ENCODE results near the gene MTF1.
A peak's percentile ranks its signal among the peaks of the same experiment; 100 is the strongest.

Gene MTF1

DNA sequence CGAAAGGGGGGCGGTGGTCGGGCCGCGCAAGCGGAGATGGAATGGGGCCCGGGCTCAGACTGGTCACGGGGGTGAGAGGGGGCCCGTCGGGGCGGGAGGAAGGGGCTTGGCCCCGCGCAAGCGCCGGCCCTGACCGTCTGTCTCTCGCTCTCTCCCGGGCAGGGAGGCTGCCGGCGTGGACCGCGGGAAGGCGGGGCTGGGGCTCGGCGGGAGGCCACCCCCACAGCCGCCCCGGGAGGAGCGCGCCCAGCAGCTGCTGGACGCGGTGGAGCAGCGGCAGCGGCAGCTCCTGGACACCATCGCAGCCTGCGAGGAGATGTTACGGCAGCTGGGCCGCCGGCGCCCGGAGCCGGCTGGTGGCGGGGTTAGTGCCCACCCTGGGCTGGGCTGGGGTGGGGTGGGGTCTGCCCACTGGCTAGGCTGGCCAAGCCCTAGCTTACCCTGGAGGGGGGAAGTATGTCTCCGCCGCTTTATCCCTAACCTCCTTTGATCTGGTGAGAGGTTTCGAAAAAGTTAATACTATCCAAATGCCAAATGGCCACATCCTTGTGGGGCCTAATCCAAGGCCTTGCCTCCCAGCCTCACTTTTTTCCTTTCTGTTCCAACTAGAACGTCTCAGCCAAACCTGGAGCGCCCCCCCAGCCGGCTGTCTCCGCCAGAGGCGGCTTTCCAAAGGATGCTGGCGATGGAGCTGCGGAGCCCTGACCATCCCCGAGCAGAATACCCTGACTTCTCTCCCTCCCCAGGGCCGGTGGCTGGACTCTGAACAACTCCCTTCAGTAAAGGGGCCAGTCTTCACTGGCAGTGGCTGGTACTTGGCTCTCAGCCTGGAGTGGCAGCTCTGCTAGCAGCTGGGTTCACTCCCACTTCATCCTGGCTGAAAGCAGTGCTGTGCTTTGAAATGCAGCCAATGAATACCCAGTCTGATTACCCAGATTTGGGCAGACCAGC, 50.7 kb downstream of the MTF1 start:
- Mint-ChIP-seq H3K27me3 (ENCODE audit: low read depth) (no peaks in the 10 kb centered on the region), H3K36me3 (ENCODE audit: low read depth) (peaks cover 34% of the 10 kb centered on the region), H3K9me3 (no peaks in the 10 kb centered on the region), H3K4me1 (ENCODE audit: low read depth) (peaks cover 22% of the 10 kb centered on the region), H3K4me3 (peak overlapping the region; percentile 94), H3K27ac (peak overlapping the region; percentile 97)
- DNase-seq (ENCODE audit: low spot score) = peak; percentile 61

DNA sequence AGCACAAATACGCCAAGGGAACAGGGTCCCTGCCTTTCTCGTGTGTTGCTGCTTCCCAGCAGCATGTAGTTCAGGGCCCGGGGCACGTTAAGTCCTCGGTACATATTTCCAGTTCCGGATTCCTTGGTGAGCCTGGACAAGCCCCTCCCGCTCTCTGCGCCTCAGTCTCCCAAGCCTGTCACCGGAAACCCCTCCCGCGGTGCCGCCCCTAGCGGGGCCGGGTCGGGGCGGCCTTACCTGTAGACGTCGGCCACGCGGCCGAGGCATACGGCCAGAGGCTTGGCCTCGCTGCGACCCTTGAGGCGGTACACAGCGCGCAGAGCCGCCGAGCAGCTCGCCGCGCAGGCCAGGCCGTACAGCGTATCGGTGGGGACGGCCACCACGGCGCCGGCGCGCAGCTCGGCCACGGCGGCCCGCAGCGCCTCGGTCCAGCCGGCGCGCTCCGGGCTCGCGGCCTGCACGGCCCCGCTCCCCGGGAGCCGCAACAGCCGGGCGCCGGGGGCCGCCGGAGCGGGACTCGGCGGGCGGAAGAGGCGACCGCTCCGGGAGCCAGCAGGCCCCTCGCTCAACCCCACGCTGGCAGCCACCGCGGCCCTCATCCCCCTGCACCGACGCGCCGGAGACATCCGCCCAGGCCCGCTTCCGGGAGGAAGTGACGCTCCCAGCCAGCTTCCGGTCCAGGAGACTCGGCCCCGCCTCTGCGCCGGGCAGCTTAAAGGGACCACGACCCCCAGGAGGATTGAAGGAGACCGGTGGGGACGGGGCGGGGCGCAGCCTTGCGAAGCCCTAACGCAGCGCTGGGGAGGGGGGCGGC, 51.6 kb downstream of the MTF1 start, which contains the start of the genes C1orf122 and YRDC:
Gene C1orf122 (plus strand): TSS at position 236 of the 814 bp plus-strand sequence. CDS start 615 bp downstream, outside the sequence.
Gene YRDC (minus strand): TSS at position 654 of the 814 bp plus-strand sequence. CDS start 28 bp downstream, at position 626.
- Mint-ChIP-seq H3K4me3 (peak within 1 kb of the TSS; percentile 94), H3K27ac (peak within 1 kb of the TSS; percentile 97), H3K36me3 (ENCODE audit: low read depth) (peaks cover 39% of the 10 kb centered on the region), H3K4me1 (ENCODE audit: low read depth) (peaks cover 22% of the 10 kb centered on the region), H3K9me3 (no peaks in the 10 kb centered on the region), H3K27me3 (ENCODE audit: low read depth) (no peaks in the 10 kb centered on the region)
- DNase-seq (ENCODE audit: low spot score) = peak; percentile 93

DNA sequence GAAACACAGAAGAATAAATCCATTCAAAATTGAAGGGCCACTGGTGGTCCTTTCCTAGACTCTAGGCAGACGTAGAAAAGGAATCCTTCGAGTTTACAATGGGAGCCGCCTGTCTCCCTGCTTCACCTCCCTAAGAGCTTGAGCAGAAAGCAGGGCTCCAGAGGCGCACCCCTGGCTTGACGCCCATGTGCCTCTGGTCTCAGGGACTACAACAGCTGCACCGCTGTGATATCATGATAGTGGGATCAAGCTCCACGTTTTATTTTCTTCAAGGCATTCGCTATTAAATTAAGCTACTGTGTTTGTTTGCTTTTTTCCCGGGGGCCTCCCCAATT, 52.2 kb downstream of the MTF1 start:
- Mint-ChIP-seq H3K4me1 (ENCODE audit: low read depth) (peaks cover 22% of the 10 kb centered on the region), H3K27me3 (ENCODE audit: low read depth) (no peaks in the 10 kb centered on the region), H3K36me3 (ENCODE audit: low read depth) (peaks cover 45% of the 10 kb centered on the region), H3K4me3 (peak overlapping the region; percentile 87), H3K9me3 (no peaks in the 10 kb centered on the region), H3K27ac (peak overlapping the region; percentile 75)
- DNase-seq (ENCODE audit: low spot score) = no peak

DNA sequence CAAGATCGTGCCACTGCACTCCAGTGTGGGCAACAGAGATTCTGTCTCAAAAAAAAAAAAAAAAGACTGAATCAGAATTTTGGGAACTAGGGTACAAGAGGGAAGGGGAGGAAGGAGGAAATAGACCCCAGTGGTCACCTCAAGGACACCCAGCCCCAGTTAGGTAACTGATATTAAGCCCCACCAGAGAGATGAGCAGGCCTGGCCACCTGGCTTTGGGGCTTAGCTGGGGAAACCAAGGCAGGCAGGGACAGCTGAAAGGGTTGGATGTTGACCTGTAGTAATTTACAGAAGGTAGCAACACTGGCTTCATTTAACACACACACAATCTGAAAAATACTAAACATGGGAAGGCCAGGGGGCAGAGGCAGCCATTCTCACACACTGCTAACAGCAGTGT, 57.0 kb downstream of the MTF1 start:
- H3K4me3 Mint-ChIP-seq = no peak overlapping the region
- no peak overlapping the region for H3K27ac Mint-ChIP-seq
- peaks cover 49% of the 10 kb centered on the region for H3K36me3 Mint-ChIP-seq (ENCODE audit: low read depth)
- H3K9me3 Mint-ChIP-seq = no peaks in the 10 kb centered on the region
- no peak for DNase-seq (ENCODE audit: low spot score)
- H3K4me1 Mint-ChIP-seq (ENCODE audit: low read depth) = peaks cover 8% of the 10 kb centered on the region
- H3K27me3 Mint-ChIP-seq (ENCODE audit: low read depth) = no peaks in the 10 kb centered on the region

DNA sequence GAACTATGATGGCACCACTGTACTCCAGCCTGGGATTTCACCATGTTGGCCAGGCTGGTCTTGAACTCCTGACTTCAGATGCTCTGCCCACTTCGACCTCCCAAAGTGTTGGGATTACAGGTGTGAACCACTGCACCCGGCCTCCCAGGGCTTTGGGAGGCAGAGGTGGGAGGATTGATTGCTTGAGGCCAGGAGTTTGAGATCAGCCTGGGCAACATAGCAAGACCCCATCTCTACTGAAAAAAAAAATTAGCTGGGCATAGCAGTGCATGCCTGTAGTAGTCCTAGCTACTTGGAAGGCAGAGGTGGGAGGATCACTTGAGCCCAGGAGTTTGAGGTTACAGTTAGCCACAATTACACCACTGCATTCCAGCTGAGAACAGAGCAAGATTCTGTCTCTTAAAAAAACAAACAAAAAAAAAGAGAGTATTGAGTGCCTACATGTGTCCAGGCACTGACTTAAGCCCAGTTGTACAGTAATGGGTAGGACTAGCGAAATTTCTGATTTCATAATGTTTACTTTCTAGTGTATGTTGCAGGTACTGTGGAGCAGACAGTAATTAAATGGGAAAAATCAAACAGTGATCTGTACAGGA, 61.5 kb downstream of the MTF1 start:
- H3K36me3 Mint-ChIP-seq (ENCODE audit: low read depth) = peaks cover 13% of the 10 kb centered on the region
- H3K4me3 Mint-ChIP-seq = no peak overlapping the region
- H3K27ac Mint-ChIP-seq = no peak overlapping the region
- no peaks in the 10 kb centered on the region for H3K9me3 Mint-ChIP-seq
- DNase-seq (ENCODE audit: low spot score) = no peak
- H3K27me3 Mint-ChIP-seq (ENCODE audit: low read depth) = peaks cover 16% of the 10 kb centered on the region
- peaks cover 7% of the 10 kb centered on the region for H3K4me1 Mint-ChIP-seq (ENCODE audit: low read depth)

DNA sequence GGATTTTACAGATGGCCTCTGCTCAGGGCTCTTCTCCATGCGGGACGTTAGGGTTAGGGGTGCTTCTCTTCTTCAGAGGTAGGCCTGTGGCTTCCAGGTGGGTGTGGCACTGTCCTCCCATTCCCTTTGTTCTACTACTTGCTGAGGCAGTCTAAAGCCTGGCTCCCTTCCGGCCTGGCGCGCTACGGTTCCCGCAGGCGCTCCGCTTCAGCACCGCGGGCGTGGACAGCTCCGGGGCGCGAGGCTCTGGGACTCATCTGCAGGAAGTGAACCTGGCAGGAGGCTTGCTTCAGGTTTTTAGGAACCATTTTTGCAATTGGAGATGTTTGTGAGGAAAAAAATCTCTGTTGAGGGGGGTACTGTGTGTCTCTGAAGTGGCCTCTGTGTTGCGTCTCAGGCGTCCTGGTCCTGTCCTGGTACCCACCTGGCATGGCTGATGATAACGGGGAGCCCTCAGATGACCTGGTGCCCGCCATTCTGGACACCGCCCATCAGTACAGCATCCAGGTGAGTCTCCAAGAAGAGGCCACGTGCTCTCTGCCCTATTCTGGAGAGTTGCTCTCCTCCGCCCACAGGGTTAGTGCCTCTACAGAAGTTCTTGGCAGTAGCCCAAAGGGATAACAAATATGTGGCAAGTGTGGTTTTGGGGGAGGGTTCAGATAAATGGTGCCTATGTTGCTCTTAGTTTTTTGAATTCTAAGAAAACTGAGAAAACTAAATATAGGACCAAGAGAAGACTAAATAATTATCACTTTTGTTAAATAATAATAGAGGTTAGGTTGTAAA, 63.9 kb downstream of the MTF1 start:
- peak; percentile 44 for DNase-seq (ENCODE audit: low spot score)
- H3K4me3 Mint-ChIP-seq = peak overlapping the region; percentile 64
- no peaks in the 10 kb centered on the region for H3K9me3 Mint-ChIP-seq
- H3K27ac Mint-ChIP-seq = no peak overlapping the region
- peaks cover 36% of the 10 kb centered on the region for H3K27me3 Mint-ChIP-seq (ENCODE audit: low read depth)
- peaks cover 7% of the 10 kb centered on the region for H3K4me1 Mint-ChIP-seq (ENCODE audit: low read depth)
- H3K36me3 Mint-ChIP-seq (ENCODE audit: low read depth) = peaks cover 2% of the 10 kb centered on the region

DNA sequence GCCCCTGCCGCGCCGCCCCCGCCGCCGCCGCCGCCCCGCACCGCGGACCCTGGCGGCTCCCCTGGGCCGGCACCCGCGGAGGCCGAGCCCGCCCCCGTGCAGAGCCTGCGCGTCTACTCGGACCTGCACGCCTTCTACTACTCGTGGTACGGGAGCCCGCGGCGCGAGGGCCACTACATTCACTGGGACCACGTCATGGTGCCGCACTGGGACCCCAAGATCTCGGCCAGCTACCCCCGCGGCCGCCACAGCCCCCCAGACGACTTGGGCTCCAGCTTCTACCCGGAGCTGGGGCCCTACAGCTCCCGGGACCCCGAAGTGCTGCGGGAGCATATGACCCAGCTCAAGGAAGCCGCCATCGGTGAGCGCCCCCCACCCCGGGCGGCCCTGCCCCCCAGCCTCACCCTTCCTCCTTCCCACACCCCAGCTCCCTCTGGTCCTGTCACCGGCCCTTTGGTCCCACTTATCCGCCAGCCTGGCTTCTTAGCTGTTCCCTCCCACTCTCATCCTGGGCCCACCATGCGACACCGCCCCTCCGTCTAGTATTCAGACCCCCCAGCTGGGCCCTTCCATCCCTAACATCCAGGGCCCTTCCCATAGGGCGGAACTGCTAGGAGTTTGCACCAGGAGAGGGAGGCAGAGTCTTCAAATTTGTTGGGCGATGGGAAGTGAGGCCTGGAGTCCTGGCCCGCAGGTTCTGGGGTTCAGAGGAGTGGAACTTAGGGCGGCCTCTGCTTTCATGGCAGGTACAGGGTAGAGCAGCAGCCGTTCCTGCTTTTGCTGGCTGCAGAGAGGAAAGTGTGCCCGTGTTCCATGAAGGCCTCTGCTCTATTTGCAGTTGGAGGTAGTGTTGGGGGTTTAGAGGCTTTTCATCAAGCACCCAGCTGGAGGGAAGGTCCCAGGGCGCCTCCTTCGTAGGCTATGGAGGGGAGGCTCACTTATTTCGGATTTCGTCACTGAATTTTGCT, 64.7 kb downstream of the MTF1 start:
- Mint-ChIP-seq H3K27ac (no peak overlapping the region), H3K4me1 (ENCODE audit: low read depth) (peaks cover 7% of the 10 kb centered on the region), H3K36me3 (ENCODE audit: low read depth) (no peaks in the 10 kb centered on the region), H3K4me3 (peak overlapping the region; percentile 64), H3K27me3 (ENCODE audit: low read depth) (peaks cover 41% of the 10 kb centered on the region), H3K9me3 (no peaks in the 10 kb centered on the region)
- no peak for DNase-seq (ENCODE audit: low spot score)

DNA sequence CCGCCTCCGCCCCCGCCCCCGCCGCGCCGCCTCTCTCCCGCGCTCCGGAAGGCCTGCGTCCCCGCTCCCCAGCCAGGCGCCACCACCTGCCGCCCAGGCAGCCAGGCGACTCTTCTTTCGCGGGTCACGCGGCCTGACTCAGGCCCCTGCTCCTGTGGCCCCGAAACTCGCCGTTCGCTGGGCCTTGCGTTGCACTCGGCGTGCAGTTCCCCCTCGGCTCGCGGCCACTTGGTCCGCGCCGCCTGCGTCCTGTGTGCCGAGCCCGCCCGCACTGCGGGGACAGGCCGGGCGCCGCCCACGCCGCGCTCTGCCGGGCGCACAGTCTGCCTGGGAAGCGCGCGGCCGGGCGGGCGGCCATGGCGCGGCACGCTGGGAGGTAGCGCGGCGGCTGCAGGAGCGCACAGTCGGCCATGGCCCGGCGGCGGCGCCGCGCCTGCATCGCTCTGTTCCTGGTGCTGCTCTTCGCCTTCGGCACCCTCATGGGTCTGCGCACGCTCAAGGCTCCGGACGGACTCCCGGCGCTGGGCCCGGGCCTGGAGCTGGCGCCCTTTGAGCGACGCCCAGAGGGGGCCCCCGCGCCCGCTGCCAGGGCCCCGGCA, 65.5 kb downstream of the MTF1 start, which contains the start of gene MANEAL:
Gene MANEAL (plus strand): TSS at position 75 of the 599 bp plus-strand sequence. CDS start 336 bp downstream, at position 411.
- Mint-ChIP-seq H3K4me1 (ENCODE audit: low read depth) (peaks cover 7% of the 10 kb centered on the region), H3K36me3 (ENCODE audit: low read depth) (no peaks in the 10 kb centered on the region), H3K27ac (no peak within 1 kb of the TSS), H3K4me3 (peak within 1 kb of the TSS; percentile 61), H3K9me3 (no peaks in the 10 kb centered on the region), H3K27me3 (ENCODE audit: low read depth) (peaks cover 41% of the 10 kb centered on the region)
- DNase-seq (ENCODE audit: low spot score) = peak; percentile 37

DNA sequence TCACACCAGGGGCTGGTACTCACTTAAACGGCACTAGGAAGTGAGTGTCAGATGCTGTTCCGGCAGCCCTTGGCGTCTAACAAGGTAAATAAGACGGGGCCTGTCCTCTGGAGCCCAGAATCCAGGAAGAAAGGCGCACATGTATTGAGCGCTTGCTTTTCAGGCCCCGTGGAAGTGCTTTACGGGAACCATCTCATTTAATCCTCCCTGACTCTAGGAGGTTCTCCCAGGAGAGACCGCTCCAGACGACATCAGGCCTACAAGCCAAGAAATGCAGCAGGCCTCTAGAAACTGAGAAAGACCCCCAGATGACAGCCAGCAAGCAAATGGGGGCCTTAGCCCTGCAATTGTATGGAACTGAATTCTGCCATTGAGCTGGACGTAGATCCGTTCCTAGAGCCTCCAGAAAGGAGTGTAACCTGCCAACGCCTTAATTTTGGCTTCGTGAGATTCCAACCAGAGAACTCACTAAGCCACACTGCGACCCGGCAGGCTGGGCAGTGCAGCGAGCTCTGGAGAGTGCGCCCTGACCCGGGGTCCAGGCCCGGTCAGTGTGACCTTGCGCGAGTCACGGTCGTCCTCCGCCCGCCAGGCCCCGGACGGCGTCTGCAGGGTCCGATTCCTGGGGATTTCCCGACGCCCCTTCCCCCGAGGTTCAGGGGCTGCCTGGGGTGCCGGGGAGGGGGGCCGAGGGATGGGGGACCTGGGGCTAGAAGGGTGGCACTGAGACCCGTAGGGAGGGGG, 66.3 kb downstream of the MTF1 start:
- Mint-ChIP-seq H3K27me3 (ENCODE audit: low read depth) (peaks cover 44% of the 10 kb centered on the region), H3K4me1 (ENCODE audit: low read depth) (peaks cover 7% of the 10 kb centered on the region), H3K27ac (no peak overlapping the region), H3K4me3 (no peak overlapping the region), H3K9me3 (no peaks in the 10 kb centered on the region), H3K36me3 (ENCODE audit: low read depth) (no peaks in the 10 kb centered on the region)
- DNase-seq (ENCODE audit: low spot score) = no peak

DNA sequence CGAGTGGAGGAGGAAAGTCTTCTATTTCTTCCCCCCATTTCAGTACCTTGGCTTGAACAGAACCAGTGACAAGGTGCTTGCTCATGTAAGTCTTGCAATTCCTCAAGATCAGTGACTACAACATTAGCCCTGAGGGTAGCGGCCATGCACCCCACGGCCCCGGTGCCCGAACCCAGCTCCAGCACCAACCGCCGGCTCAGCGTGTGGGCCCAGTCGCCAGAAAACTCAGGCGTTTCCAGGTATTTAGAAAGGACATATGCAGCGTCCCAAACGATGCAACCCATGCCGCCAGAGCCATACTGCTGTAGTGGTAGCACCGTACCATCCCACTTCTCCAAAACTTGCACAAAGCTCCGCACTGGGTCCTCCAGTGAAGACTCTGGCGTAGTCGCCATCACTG, 76.9 kb downstream of the MTF1 start:
- Mint-ChIP-seq H3K27me3 (ENCODE audit: low read depth) (peaks cover 9% of the 10 kb centered on the region), H3K9me3 (no peaks in the 10 kb centered on the region), H3K4me3 (no peak overlapping the region), H3K4me1 (ENCODE audit: low read depth) (no peaks in the 10 kb centered on the region), H3K36me3 (ENCODE audit: low read depth) (no peaks in the 10 kb centered on the region), H3K27ac (no peak overlapping the region)
- DNase-seq (ENCODE audit: low spot score) = no peak

DNA sequence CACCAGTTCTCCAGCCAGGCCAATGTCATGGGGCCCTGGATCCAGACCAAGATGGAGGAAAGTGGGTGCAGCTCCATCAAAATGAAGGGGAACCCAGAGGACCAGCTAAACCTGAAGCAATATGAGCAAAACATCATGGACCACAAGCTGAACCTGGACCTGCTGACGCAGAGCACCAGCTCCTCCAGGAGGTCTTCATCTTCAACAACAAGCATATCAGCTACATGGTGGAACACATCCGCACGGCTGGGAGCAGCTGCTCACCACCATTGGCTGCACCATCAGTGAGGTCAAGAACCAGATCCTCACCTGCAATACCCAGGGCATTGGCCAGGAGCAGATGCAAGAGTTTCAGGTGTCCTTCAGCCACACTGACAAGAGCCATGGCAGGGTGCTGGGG, 80.7 kb downstream of the MTF1 start:
- H3K27ac Mint-ChIP-seq = no peak overlapping the region
- H3K9me3 Mint-ChIP-seq = no peaks in the 10 kb centered on the region
- DNase-seq (ENCODE audit: low spot score) = no peak
- no peaks in the 10 kb centered on the region for H3K36me3 Mint-ChIP-seq (ENCODE audit: low read depth)
- no peaks in the 10 kb centered on the region for H3K4me1 Mint-ChIP-seq (ENCODE audit: low read depth)
- H3K27me3 Mint-ChIP-seq (ENCODE audit: low read depth) = peaks cover 2% of the 10 kb centered on the region
- no peak overlapping the region for H3K4me3 Mint-ChIP-seq
